A375 (cell line): ENCODE measurements around the gene SEMA6B. TPM values are rescaled to one million over a fixed set of nuclear protein-coding genes. Genes with fewer than 3 reads are reported as not detected.

ENCODE experiments used
- total RNA-seq: library from RNA; depleted of rRNA; stranded (reverse); fragments of >200 nt; shearing (Covaris generic); gene quantifications from 2 replicates; pipeline ENCODE4 v1.2.3, GENCODE V29; 2014; rRNA removed

The SEMA6B gene
- total RNA-seq: 27.4 and 35.0 TPM in 2 replicates

GRCh38 chr19:4559569-4559968 is at the start of gene SEMA6B:
Gene SEMA6B (minus strand): TSS chr19:4559684. CDS start chr19:4558457, 1,227 bp downstream.

GRCh38 chr19:4539693-4540581 is 19.5 kb downstream of the SEMA6B start, which contains the start of gene LRG1:
Gene LRG1 (minus strand): TSS chr19:4540036. CDS start chr19:4540013, 23 bp downstream.

GRCh38 chr19:4534836-4535658 is 24.4 kb downstream of the SEMA6B start, which contains the start of gene PLIN5:
Gene PLIN5 (minus strand): TSS chr19:4535224. CDS start chr19:4534074, 1,150 bp downstream.

GRCh38 chr19:4518345-4519171 is 40.9 kb downstream of the SEMA6B start, which contains the start of gene PLIN4:
Gene PLIN4 (minus strand): TSS chr19:4518486. CDS start chr19:4518272, 214 bp downstream.

Other genes starting within 250 kb of the SEMA6B start
- 7.2 and 7.9 TPM in 2 replicates for gene STAP2, start 220.9 kb downstream of the SEMA6B start, total RNA-seq
- 5.1 and 7.1 TPM in 2 replicates for gene MPND, start 216.1 kb downstream of the SEMA6B start, total RNA-seq
- 79.5 and 85.0 TPM in 2 replicates for gene SH3GL1, start 159.1 kb downstream of the SEMA6B start, total RNA-seq
- 65.7 and 78.7 TPM in 2 replicates for gene CHAF1A, start 157.0 kb downstream of the SEMA6B start, total RNA-seq
- 80.4 and 87.6 TPM in 2 replicates for gene UBXN6, start 101.9 kb downstream of the SEMA6B start, total RNA-seq
- 75.7 and 79.9 TPM in 2 replicates for gene HDGFL2, start 87.4 kb downstream of the SEMA6B start, total RNA-seq
- gene PLIN4, start 41.2 kb downstream of the SEMA6B start, total RNA-seq: 3.9 and 4.1 TPM in 2 replicates
- gene PLIN5, start 24.5 kb downstream of the SEMA6B start, total RNA-seq: 0.15 and 1.4 TPM in 2 replicates
- 0.11 TPM in 1 of 2 replicates, not detected in the other for gene LRG1, start 19.6 kb downstream of the SEMA6B start, total RNA-seq
- 4.6 and 5.2 TPM in 2 replicates for gene TNFAIP8L1, start 79.8 kb upstream of the SEMA6B start, total RNA-seq
- gene MYDGF, start 110.7 kb upstream of the SEMA6B start, total RNA-seq: 187 and 198 TPM in 2 replicates
- 54.4 and 56.8 TPM in 2 replicates for gene DPP9, start 164.2 kb upstream of the SEMA6B start, total RNA-seq
- gene FEM1A, start 232.1 kb upstream of the SEMA6B start, total RNA-seq: 32.5 and 34.5 TPM in 2 replicates